Measurements from ENCODE around the gene MKS1.

GRCh38 chr17:58184986-58185761 is 33.9 kb downstream of the MKS1 start:
- TF ChIP-seq CTCF (IDR thresholded peaks at IDR 0.05) (no peak), POLR2AphosphoS5 (IDR thresholded peaks at IDR 0.05; ENCODE audit: low read depth, low read length) (no peak), TCF7L2 (IDR thresholded peaks at IDR 0.05; ENCODE audit: low read depth, low read length) (no peak)
